ENCODE measurements around the gene KANK4.

KANK4 gene

DNA sequence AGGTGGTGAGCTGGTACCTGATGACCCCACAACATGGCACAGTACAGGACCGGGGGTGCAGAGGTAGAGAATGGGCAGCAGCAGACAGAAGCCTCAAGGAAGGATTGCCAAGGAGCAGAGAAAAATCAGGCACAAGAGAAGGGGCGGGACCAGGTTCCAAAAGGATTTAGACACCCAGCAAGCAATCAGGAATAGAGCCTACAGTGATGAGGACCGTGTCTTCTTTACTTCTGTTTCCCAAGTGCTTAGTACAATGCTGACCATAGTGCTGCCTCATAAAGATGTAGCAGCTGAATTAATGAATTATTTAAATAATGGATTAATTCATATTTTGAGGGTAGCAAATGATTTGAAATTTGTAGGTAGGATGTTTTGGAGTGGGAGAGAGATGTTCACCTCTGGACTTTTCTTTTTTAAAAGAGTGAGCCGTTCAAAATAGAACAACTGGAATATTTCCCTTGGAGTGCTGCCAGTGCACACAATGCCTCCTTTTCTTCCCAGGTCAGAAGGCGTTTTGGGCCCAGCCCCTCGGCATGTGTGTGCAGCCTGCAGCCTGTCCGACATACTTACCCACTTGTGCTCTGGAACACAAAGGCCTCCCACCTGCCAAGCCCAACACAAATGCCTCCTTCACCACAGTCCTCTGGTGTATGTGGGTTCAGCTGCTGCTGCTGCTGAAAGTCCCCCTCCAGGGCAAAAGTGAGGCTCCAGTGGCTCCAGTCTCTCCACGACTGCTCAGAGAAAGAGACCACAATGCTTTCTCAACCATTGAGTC is 19.6 kb downstream of the KANK4 start:
- Mint-ChIP-seq H3K4me3 (no peak overlapping the region), H3K27ac (no peak overlapping the region), H3K4me1 (peaks cover 8% of the 10 kb centered on the region), H3K9me3 (no peaks in the 10 kb centered on the region), H3K27me3 (no peaks in the 10 kb centered on the region)
- DNase-seq (no peak), ATAC-seq (no peak)

DNA sequence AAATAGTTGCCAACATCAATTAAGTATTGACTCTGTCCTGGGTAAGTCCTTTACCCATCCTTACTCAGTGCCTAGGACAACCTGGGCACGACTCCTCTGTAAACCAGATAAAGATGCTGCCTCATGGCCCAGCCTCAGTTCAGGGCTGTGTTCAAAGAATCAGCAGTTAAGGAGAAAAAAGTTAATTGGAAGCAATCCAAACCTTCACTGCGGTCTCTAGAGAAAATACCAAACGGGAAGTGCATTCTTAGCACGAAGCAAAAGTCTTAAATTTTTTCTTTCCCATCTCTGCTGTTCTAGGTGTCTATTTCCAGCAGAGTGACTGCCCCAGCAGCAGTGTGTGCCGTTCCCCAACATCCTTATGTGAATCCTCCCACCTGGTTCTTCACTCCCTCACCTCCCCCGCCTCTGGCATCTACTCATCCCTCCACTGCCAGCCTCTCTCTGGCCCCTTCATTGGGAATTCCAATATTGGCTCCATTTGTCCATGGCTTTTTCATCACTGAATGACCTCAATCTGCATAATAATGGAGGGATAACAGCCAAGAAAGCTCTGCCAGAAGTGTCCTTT is 23.2 kb downstream of the KANK4 start:
- Mint-ChIP-seq H3K9me3 (no peaks in the 10 kb centered on the region), H3K4me3 (peak overlapping the region in 1 of 2 donors; percentile 30), H3K27me3 (no peaks in the 10 kb centered on the region), H3K27ac (peak overlapping the region in 1 of 2 donors; percentile 83), H3K4me1 (peaks cover 8% of the 10 kb centered on the region)
- ATAC-seq, result peak; percentile 57
- DNase-seq, result no peak

DNA sequence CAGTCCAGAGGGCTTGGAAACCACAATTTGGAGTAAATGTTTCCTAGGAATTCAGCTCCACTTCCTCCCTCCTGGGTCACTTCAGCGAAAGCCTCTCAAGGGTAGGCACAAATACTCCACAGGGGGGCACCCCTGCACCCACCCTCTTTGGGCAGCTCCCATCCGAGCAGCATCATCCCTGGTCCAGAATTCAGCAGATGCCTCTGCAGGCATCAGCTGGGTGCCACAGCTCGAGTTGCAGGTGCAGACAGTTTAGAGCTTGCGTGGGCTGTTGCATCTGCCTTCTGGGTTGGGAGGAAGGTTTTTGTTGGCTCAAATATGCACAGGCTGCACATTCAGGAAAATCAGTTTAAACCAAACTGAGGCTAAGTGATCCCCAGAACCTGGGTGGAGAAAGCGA is 25.0 kb downstream of the KANK4 start:
- H3K27me3 Mint-ChIP-seq, result no peaks in the 10 kb centered on the region
- peaks cover 8% of the 10 kb centered on the region for H3K4me1 Mint-ChIP-seq
- DNase-seq, result no peak
- no peak overlapping the region for H3K4me3 Mint-ChIP-seq
- H3K27ac Mint-ChIP-seq, result no peak overlapping the region
- H3K9me3 Mint-ChIP-seq, result no peaks in the 10 kb centered on the region
- no peak for ATAC-seq

DNA sequence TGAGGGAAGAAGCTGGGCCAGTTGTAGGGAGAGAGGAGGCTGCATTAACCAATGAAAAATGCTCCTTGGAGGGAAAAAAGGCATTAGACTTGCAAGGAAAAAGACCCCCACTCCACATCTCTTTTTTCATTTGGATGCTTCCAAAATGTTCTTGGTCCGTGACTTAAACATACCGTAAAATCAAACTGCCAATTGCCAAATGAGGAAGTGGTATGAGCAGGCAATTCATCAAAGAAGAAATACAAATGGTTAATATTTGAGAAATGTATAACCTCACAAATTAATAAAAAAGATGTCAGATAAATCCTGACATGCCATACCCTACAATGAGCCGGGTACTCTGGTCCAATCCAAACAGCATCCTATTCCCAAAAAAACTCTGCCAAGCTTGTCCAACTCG is 30.6 kb downstream of the KANK4 start:
- no peaks in the 10 kb centered on the region for H3K4me1 Mint-ChIP-seq
- peaks cover 16% of the 10 kb centered on the region for H3K27me3 Mint-ChIP-seq
- H3K27ac Mint-ChIP-seq, result no peak overlapping the region
- DNase-seq, result no peak
- H3K4me3 Mint-ChIP-seq, result no peak overlapping the region
- no peak for ATAC-seq
- no peaks in the 10 kb centered on the region for H3K9me3 Mint-ChIP-seq

DNA sequence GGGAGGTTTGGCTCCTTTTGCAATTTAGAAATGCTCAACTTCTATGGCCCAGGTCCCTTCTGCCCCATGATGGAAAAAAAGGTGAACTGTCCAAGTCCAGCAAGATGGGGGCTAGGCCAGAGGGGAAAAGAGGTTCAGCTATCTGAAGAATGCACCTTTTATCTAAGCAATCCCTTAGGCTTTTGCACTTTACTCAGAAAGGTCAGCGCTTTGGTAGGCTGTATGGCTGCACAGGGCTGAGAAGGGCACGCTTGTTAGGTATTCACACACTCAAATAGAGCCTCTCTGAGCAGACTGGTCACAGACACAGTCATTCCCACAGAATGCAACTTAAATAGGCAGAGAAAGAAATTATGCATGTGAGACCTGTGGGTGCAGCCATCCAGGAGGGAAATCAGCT is 31.0 kb downstream of the KANK4 start:
- ATAC-seq (no peak), DNase-seq (no peak)
- Mint-ChIP-seq H3K4me1 (no peaks in the 10 kb centered on the region), H3K4me3 (no peak overlapping the region), H3K27ac (no peak overlapping the region), H3K9me3 (no peaks in the 10 kb centered on the region), H3K27me3 (peaks cover 16% of the 10 kb centered on the region)

DNA sequence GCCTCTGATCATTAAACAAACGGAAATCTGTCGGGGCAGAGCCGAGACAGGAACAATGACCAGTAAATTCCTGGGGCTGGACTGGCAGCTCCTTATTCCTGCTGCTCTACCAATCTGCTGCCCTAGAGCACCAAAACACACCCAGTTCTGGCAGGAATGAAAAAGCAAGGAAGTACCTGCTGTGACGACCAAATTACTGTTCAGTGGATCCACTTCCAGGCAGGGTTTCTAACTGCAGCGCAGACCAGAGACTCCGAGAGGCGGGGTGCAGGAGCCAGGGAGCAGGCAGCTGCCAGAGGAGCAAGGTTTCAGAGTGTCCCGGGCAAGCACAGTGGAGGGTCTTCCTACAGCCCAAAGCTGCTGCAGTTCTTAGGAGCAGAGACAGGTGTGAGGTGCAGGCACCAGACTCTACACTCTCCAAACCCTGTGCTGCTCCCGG is 32.4 kb downstream of the KANK4 start:
- no peak overlapping the region for H3K27ac Mint-ChIP-seq
- H3K4me1 Mint-ChIP-seq, result no peaks in the 10 kb centered on the region
- peak; percentile 45 for ATAC-seq
- DNase-seq, result no peak
- H3K27me3 Mint-ChIP-seq, result peaks cover 16% of the 10 kb centered on the region
- no peaks in the 10 kb centered on the region for H3K9me3 Mint-ChIP-seq
- H3K4me3 Mint-ChIP-seq, result no peak overlapping the region

DNA sequence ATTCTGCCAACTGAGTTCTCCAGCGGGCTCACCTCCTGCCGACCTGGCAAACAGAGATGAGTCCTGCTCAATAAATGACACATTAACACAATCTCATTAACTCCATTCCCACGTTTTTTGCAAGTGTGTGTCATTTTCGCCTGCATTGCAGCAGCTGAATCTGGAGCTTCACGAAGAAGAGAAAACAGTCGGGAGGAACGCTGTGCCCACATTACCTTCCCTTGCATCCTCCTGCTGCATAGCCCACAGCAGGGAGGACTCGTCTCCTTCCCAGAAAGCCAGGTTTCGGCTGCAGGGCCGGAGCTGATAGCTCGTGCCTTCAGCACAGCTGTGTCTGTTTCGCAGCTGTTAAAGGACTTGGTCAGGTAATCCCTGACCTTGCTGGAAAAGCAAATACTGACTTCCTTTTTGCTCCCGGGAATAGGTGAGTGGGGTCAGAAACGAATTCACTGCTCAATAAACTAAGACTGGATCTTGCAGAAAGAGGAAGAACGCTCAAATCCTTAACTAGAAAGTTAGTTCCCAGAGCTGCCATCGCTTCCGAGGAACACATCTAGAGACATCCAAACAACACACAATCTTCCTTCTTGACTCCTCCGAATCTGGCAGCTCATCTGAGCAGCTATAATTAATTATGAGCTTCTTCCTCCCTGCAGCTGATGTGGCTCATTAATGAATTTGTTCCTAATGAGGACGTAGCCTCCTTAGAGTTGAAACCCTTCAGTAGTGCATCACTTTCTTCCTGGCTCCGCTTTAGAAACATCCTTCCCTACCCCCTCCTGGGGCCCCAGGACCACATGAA is 33.0 kb downstream of the KANK4 start:
- no peak overlapping the region for H3K27ac Mint-ChIP-seq
- H3K4me3 Mint-ChIP-seq, result no peak overlapping the region
- H3K27me3 Mint-ChIP-seq, result peaks cover 16% of the 10 kb centered on the region
- no peaks in the 10 kb centered on the region for H3K4me1 Mint-ChIP-seq
- H3K9me3 Mint-ChIP-seq, result no peaks in the 10 kb centered on the region
- ATAC-seq (no peak), DNase-seq (no peak)

DNA sequence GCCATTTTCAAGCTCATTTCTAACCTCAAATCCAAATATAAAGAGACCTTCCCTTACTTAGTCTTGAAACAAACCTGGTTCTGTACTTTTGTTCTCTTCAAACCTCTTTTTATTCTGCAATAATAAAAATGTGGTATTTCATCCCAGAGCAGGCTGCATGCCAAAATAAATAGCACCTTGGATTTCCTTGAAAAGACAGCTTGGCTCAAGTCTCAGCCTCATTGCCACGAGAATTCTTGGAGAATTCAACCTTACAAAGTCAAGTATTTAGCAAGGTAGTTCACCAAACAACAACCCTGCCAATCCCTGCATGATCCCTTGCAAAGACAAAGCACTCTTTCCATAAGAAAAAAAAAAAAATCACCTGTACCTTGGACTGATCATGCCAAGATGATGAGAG is 33.8 kb downstream of the KANK4 start:
- H3K27me3 Mint-ChIP-seq, result peaks cover 16% of the 10 kb centered on the region
- peaks cover 0 to 4% of the 10 kb centered on the region in 2 donors for H3K9me3 Mint-ChIP-seq
- no peaks in the 10 kb centered on the region for H3K4me1 Mint-ChIP-seq
- ATAC-seq (no peak), DNase-seq (no peak)
- no peak overlapping the region for H3K27ac Mint-ChIP-seq
- H3K4me3 Mint-ChIP-seq, result no peak overlapping the region

DNA sequence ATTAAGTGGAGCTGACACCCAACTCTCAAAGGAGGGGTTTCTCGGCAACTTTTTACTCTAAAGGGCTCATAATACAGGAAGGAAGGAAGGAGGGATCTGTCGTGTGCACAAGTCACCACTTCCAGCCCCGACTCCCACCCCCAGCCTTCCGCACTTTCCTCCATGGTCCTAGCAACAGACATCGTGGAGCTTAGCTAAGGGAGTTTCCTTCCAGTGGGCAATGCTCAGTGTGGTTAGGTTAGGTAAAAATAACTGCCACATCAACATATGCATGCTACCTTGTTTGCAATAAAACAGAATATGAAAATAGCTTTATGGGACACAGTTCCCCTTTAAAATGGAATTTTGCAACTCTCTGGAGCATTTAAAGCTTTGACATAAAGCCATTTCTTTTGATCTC is 35.2 kb downstream of the KANK4 start:
- H3K4me3 Mint-ChIP-seq, result no peak overlapping the region
- no peak for DNase-seq
- H3K27ac Mint-ChIP-seq, result no peak overlapping the region
- H3K27me3 Mint-ChIP-seq, result peaks cover 16% of the 10 kb centered on the region
- ATAC-seq, result no peak
- H3K9me3 Mint-ChIP-seq, result peaks cover 0 to 4% of the 10 kb centered on the region in 2 donors
- H3K4me1 Mint-ChIP-seq, result no peaks in the 10 kb centered on the region

DNA sequence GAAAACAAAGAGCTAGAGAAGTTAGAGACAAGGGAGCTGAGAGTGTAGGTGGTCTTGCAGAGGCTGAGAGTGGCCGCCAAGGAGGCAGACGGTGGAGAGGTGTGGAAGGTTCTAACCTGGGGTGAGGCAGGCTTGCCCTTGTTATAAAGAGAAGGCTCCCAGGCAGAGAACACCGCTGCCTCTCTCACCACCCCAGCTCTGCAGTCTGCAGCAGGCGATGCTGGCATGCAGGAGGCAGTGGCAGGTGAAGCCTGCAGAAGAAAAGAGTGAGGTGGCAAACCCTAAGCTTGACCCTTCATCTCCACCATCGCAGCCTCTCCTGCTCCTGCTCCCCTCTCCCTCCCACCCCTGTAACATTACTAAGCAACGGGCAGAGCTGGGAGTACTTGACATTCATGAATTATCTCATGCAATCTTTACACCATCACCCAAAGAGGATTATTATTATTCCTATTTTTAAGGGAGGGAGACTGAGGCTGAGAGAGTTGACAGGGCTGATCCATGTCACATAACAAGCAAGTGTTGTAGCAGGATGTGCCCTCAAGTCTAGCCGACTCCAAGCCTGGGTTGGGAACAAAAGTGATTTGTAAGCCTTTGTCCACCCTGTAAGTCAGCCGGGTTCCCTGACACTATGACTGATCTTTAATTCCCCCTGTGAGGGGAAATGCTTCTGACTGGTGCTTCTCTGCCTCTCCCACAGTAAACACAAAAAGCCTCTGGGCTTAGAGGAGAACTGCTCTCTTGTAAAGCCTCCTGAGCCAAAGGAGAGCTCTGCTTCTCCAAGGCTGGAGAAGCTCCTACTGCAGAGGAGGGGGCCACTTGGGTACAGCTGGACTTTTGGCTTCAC is 36.1 kb downstream of the KANK4 start:
- Mint-ChIP-seq H3K4me1 (no peaks in the 10 kb centered on the region), H3K9me3 (peaks cover 0 to 4% of the 10 kb centered on the region in 2 donors), H3K27me3 (peaks cover 16% of the 10 kb centered on the region), H3K4me3 (no peak overlapping the region), H3K27ac (no peak overlapping the region)
- DNase-seq (no peak), ATAC-seq (no peak)

DNA sequence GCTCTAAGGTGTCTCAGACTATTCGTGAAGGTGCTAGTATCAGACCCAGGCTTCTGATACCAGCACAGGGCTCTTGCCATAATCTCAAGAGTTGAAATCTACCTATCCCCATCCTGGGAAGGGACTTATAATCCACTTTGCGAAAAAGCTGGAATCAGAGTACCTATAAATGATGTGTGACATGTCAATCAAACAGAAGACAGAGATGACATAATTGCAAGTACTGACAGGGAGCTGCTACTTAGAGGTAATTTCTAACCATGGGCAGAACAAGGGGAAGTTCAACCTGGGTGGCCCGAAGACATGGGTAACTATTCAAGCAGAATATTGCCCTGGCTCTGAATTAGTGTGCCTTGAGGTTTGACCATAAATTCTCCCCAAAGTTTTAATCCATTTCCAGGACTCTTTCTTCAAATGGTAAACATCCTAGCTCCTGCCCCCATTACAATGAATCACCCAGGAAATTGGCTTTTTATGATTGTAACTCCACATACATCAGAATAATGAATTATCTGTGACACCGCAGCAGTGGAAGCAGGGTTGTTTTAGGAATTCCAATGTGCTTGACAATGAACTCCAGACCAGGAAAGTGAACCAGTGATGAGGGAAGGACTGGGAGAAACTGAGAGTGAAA is 37.2 kb downstream of the KANK4 start:
- Mint-ChIP-seq H3K9me3 (peaks cover 3 to 7% of the 10 kb centered on the region in 2 donors), H3K27me3 (peaks cover 16% of the 10 kb centered on the region), H3K27ac (no peak overlapping the region), H3K4me3 (no peak overlapping the region), H3K4me1 (no peaks in the 10 kb centered on the region)
- no peak for ATAC-seq
- no peak for DNase-seq

DNA sequence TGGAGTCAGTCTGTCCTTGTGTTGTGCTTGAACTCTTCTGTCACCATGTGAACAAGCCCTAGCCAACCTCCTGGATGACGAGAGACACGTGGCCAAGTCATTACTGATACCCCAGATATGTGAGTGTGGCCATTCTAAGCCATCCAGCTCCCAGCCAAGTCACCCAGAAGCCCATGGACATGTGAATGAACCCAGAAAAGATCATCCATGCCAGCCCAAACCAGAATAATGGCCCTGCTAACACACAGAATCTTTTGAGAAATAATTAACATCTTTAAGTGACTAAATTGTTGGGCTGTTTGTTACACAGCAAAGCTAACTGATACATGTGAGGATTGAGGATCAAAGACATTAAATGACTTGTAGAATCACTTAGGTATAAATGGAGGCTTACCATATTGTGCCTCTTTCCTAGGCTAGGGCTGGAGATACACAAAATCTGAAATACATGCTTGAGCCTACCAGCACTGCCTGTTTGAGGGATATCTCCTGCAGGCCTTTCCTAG is 38.2 kb downstream of the KANK4 start:
- no peak overlapping the region for H3K27ac Mint-ChIP-seq
- H3K4me3 Mint-ChIP-seq, result no peak overlapping the region
- H3K4me1 Mint-ChIP-seq, result no peaks in the 10 kb centered on the region
- peaks cover 6% of the 10 kb centered on the region for H3K27me3 Mint-ChIP-seq
- H3K9me3 Mint-ChIP-seq, result peaks cover 6 to 10% of the 10 kb centered on the region in 2 donors
- ATAC-seq, result no peak
- DNase-seq, result no peak

DNA sequence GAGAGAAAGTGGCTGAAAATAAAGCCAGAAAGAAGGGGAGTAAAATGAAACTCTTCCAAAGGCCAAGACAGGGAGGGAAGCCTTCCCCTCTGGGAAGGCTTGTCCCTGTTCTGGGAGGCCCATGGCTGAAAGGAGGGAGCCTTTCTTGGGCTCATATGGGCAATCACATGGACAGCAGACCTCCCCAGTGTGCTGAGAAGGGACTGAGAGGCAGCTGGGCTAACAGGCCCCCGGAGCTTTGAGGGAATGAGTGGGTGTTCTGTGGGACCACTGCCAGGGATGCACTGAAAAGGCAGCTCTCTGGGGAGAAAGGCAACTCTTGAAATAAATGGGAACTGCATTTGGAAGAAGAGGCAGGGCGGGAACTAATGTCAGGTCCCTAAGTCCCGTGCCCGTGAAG is 39.1 kb downstream of the KANK4 start:
- no peak overlapping the region for H3K27ac Mint-ChIP-seq
- H3K27me3 Mint-ChIP-seq, result no peaks in the 10 kb centered on the region
- no peak for ATAC-seq
- H3K9me3 Mint-ChIP-seq, result peaks cover 6 to 10% of the 10 kb centered on the region in 2 donors
- no peaks in the 10 kb centered on the region for H3K4me1 Mint-ChIP-seq
- no peak for DNase-seq
- H3K4me3 Mint-ChIP-seq, result no peak overlapping the region

DNA sequence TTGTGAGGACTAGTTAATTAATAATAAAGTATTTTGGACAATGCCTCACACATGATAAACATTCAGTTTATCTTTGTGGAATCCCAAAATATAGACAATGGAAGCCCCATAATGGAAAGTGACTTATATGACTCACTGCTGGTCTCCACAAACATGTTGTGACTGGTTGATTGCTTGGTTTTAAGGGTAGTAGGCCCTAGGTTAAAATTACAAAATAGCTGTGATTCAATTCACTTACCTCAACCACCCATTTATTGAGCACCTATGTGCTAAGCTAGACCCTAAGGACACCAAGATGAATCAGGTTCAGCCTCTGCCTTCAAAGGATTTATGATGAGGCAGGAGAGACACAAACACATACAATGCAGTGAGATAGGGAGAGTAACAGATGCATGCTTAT is 42.4 kb downstream of the KANK4 start:
- Mint-ChIP-seq H3K27me3 (no peaks in the 10 kb centered on the region), H3K4me1 (peaks cover 21% of the 10 kb centered on the region), H3K9me3 (peaks cover 7 to 10% of the 10 kb centered on the region in 2 donors), H3K4me3 (no peak overlapping the region), H3K27ac (no peak overlapping the region)
- DNase-seq, result no peak
- ATAC-seq, result no peak

Measured in stimulated activated naive CD8-positive, alpha-beta T cell treated with anti-CD3 and anti-CD28 coated beads, Interleukin-15, amount 100 ng/mL, for 72 hours (primary cell).